Hematopoietic multipotent progenitor cell (in vitro differentiated cells): ENCODE measurements around the gene EEF1A1. TPM values are rescaled to one million over a fixed set of nuclear protein-coding genes. Genes with fewer than 3 reads are reported as not detected.
"Not testable (repeated sequence)": the region's sequence is repeated elsewhere in the genome, so short reads cannot be mapped to it uniquely, and the experiment has no call there.

ENCODE experiments used
- DNase-seq, 3 donors: peaks; one replicate each; pipeline ENCODE4 v3.0.0-alpha.2; 2011 to 2015; ENCODE audit warnings: low read depth in 2 of 3, low spot score in 2 of 3
- total RNA-seq: library from RNA; depleted of rRNA; stranded (reverse); fragments of >200 nt; gene quantifications from one replicate; pipeline ENCODE4 v1.2.3, GENCODE V29; 2012

Gene EEF1A1
- total RNA-seq, 1 donor, result 27,910 TPM

DNA sequence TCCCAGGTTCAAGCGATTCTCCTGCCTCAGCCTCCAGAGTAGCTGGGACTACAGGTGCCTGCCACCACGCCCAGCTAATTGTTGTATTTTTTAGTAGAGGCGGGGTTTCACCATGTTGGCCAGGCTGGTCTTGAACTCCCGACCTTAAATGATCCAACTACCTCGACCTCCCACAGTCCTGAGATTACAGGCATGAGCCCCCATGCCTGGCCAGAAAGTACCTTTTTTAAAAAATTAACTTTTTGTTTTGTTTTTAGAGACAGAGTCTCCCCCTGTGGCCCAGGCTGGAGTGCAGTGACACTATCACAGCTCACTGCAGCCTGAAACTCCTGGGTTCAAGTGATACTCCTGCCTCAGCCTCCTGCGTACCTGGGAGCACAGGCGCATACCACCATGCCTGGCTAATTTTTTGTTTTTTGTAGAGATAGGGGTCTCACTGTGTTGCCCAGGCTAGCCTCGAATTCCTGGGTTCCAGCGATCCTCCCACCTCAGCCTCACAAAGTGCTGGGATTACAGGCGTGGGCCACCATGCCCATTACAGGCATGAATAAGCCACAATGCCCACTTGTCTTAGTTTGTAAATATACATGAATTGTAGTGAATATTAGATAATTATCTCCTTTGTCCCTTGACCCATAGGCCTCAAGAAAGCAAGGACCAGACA, 17.4 kb upstream of the EEF1A1 start:
- DNase-seq, result no peak

DNA sequence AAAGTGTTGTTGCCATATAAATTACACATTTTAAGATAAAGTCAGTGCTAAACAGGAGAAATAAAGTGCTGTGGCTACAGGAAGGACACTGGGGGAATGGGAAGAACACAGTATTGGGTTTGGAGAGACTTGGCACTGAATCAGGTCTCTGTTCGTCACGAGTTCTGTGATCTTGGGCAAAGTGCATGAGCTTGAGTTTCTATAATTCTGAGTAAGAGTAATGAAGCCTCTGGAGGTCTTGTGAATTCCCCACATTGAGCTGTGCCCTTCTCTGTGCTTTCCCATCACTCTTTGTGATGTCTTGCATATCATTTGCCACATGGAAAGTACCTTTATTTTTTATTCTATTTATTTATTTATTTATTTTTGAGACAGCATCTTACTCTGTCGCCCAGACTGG, 16.8 kb upstream of the EEF1A1 start:
- no peak for DNase-seq

DNA sequence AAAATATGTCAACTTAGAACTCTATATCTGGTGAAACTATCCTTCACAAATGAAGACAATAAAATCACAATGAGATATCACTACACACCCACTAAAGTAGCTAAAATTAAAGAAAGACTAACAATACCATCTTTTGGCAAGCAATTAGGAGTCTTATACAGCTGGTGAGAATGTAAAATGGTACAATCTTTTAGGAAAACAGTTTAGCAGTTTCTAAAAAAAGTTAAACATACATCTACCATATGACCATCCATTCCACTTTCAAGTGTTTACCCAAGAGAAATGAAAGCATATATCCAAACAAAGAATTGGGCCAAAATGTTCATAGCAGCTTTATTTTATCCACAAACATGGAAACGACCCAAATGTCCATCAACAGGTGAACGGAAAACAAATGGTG, 13.8 kb upstream of the EEF1A1 start:
- no peak for DNase-seq

DNA sequence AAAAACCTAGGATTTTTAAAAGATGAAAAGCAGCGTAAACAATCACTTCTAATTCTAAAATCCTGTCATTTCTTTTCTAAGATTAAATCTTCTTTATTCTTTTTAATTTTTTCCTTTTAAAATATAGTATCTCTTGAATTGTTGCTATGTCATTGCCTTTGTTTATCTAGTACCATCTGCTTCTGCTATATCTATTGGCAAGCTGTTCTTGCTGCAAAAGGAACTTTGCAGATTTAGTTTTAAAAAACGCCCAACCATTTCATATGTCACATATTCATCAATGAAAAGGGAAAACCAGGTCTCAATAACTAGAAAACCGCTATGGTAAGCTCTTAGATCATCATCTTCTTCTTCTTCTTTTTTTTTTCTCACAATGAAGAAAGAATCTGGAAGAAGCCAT, 11.5 kb upstream of the EEF1A1 start:
- DNase-seq, result no peak

DNA sequence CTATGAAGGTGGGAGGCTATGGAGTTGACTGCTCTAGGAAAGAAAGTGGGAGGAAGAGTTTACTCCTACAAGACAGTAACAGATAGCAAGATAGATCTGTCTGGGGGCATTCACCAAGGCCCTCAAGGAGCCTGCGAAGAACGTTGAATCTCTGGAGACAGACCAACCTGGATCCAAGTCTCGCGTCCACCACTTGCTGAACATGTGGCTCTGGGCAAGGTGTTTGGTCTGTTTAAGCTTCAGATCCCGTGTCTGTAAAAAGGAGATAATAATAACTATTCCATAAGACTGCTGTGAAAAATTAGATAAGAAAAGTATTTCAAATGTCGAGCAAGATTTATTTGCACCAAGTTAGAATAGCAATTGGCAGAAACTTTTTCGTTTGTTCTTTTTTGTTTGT, 8.1 kb upstream of the EEF1A1 start:
- DNase-seq, result no peak

DNA sequence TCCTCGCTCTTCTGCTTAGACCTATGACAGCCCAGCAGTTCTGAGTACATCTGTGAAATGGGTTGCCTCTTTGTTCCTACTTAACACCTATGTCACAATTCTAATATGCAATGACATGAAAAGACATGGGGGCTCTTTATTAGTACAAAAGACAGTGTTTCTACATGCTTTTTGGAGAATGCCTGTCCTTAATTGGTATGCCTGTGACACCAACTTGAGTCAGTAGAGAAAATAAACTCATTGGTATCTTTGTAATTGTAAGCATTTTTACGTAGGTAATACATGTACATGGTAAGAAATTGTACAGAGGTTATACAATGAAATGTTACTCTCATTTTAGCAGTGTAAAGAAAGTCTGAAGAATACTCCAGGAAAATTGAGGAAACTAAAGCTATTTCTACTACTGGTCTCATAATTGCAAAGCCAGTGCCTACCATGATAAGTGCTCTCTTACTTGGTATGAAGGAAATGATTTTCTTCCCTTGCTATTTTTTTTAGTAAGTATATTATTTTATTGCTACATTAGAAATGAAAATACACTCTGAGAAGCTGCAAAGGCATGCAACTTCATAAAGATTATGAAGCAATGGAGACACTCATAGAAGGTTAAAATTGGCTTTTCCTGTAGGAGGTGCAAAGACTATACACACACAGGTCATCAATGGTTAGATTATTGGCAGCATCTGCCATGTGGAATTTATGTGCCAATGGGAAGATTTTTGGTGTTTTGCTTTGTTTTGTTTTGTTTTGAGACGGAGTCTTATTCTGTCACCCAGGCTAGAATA, 4.9 kb upstream of the EEF1A1 start:
- no peak for DNase-seq

DNA sequence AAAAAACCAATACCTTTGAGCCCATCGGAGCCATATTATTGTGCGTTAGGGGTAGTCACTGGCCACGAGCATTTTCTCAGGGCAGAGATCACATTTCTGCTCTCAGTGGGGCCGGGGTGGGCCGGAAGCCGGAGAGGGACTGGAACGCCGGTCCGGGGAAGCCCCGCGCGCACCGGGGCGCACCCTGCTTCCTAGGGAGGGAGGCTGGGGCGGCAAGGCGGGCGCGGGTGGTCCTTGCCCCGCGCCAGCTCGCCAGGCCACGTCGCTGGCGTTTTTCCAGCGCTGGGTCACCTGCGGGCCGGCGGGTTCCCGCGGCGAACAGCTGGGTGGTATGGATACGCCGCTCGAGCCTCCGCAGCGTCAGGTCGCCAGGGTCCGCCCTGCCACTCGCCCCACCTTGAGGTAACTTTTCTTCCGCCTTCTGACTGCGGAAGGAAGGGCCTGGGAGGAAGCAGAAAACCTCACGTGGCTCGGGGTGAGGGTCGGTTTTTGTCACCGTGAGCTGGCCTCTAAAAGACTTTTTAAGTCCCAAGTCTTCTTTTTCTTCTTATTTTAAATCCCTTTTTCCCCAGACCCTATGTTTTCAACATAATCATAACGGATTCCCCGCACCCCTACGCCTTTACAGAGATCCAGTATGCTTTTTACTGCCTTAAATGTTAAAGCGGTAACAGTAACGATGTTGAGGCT, 2.7 kb upstream of the EEF1A1 start:
- DNase-seq, result peak; percentile 65 to 79 (median 70)

DNA sequence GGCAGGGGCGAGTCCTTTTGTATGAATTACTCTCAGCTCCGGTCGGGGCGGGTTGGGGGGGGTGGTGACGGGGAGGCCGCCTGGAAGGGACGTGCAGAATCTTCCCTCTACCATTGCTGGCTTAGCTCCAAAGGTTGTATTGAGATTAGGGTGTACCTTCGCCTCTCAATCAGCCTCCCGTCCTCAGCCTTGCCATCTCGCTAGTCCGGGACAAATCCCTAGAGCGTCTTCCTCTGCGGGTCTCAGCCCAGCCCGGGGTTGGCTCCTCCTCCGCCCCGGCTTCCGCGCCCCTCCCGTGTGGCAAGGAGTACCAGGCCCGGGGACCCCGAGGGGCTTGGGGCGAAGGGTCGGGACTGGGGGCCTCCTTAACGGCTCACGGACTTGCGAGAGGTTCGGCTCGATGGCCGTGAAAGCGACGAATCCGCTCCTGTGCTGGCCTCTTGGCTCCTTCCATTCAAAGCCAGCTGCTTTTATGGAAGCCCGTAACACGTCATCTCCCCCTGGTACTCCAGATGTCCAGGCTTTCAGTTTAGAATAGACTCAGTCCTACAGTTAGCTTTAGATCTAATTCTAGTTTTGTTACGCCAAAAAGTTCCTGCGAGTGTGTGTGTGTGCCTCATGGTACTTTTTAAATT, 636 bp upstream of the EEF1A1 start:
- no peak for DNase-seq

DNA sequence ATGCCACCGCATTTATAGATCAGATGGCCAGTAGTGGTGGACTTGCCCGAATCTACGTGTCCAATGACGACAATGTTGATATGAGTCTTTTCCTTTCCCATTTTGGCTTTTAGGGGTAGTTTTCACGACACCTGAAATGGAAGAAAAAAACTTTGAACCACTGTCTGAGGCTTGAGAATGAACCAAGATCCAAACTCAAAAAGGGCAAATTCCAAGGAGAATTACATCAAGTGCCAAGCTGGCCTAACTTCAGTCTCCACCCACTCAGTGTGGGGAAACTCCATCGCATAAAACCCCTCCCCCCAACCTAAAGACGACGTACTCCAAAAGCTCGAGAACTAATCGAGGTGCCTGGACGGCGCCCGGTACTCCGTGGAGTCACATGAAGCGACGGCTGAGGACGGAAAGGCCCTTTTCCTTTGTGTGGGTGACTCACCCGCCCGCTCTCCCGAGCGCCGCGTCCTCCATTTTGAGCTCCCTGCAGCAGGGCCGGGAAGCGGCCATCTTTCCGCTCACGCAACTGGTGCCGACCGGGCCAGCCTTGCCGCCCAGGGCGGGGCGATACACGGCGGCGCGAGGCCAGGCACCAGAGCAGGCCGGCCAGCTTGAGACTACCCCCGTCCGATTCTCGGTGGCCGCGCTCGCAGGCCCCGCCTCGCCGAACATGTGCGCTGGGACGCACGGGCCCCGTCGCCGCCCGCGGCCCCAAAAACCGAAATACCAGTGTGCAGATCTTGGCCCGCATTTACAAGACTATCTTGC, 725 bp downstream of the EEF1A1 start:
- DNase-seq, result peak; percentile 67 to 87 (median 75)

DNA sequence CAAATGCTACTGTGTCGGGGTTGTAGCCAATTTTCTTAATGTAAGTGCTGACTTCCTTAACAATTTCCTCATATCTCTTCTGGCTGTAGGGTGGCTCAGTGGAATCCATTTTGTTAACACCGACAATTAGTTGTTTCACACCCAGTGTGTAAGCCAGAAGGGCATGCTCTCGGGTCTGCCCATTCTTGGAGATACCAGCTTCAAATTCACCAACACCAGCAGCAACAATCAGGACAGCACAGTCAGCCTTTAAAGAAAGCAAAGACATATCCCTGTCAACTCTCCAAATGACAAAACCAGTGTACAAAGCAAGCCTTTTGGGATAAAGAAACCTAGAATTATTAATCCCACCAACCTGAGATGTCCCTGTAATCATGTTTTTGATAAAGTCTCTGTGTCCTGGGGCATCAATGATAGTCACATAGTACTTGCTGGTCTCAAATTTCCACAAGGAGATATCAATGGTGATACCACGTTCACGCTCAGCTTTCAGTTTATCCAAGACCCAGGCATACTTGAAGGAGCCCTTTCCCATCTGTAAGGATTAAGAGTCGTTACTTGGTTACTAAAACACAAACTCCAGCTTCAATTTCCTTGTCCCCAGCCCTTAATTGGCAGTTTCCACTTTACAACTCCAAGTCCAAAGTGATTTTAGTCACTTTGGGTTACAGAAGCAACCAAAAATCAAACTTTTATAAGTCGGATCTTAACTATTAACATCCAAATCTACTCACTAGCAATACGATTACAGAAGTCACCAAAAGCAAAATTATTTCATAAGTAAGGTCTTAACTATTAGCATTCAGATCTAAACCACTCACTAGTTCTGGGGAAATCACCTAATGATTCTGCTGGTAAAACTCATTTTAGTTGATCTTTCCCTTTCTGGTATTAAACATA, 1.6 kb downstream of the EEF1A1 start:
- not testable (repeated sequence) for DNase-seq

DNA sequence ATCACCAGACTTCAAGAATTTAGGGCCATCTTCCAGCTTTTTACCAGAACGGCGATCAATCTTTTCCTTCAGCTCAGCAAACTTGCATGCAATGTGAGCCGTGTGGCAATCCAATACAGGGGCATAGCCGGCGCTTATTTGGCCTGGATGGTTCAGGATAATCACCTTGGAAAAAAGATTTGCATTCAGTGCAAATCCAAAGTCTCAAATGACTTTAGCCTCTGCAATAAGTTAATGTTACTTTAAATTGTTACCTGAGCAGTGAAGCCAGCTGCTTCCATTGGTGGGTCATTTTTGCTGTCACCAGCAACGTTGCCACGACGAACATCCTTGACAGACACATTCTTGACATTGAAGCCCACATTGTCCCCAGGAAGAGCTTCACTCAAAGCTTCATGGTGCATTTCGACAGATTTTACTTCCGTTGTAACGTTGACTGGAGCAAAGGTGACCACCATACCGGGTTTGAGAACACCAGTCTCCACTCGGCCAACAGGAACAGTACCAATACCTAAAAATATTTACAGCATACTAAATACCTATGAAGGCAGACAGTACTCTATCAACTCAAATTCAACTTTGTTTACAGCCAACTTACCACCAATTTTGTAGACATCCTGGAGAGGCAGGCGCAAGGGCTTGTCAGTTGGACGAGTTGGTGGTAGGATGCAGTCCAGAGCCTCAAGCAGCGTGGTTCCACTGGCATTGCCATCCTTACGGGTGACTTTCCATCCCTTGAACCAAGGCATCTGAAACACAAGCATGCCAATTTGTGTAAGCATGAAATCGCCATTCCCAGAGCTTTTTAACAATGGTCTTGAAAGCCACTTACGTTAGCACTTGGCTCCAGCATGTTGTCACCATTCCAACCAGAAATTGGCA, 2.5 kb downstream of the EEF1A1 start:
- DNase-seq, result not testable (repeated sequence)

DNA sequence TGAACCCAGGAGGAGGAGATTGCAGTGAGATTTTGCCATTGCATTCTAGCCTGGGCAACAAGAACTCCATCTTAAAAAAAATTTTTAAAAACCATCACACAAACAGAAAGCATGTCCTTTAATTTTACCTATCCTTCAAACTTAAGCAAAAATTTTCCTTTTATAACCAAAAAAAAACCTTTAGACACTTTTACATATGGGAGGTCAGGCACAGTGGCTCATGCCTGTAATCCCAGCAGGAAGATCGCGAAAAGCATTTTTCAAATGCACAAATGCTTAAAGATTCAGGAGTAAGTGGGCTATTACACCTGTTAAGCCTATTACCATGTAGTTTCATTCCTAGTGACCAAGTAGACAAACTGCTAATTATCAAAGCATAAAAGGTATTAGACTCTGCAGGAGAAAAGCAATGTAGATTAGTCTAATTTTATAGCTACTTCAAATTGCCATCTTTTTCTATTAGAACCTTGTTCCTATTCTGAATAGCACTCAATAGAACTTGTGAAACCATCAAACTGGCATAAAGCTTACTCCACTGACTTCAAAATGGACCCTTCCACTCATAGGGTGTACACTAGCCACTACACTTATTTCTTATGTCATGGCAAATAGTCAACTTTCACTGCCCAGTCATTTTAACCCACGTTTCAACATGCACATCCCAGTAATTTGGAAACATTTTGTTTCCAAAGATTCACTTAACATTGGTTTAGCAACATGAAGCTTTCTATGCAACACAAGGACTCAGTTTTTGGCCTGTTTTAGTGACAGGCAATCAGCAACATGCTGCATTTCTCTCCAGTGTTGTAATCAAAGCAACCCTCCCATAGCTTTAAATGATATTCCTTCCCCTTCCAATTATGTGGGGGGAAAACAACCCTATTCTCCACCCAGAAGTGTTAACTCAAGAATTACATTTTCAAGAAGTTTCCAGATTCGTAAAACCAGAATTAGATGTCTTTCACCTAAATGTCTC, 4.0 kb downstream of the EEF1A1 start:
- DNase-seq, result peak in 1 of 3 donors; percentile 29

DNA sequence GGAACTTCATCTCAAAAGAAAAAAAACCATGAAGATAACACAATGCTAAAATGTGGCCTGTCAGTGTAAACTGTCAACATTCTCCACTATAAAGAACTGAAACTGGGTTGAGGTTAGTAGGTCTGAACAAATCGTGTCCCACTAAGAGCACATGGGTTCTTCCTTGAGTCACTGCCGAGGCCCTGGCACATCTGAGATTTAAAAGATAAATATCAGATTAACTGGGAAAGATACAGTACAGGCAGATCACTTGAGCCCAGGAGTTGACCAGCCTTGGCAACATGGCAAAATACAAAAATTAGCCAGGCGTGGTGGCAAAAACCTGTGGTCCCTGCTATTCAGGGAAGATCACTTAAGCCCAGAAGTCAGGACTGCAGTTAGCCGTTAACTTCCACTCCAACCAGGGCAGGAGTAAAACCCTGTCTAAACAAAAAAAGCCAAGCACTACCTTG, 5.6 kb downstream of the EEF1A1 start:
- no peak for DNase-seq

DNA sequence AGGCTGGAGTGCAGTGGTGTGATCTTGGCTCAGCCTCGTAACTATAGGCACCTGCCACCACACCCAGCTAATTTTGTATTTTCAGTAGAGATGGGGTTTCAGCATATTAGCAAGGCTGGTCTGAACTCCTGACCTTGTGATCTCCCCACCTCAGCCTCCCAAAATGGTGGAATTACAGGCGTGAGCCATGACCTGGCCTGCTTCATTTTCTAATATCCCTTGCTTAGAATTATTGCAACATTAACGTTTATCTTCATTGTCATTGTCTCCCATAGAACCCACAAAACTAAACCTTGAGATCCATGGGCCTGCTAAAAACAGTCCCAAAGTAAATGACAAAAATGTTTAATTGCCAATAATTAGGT, 6.1 kb downstream of the EEF1A1 start:
- DNase-seq, result peak in 1 of 3 donors; percentile 18

DNA sequence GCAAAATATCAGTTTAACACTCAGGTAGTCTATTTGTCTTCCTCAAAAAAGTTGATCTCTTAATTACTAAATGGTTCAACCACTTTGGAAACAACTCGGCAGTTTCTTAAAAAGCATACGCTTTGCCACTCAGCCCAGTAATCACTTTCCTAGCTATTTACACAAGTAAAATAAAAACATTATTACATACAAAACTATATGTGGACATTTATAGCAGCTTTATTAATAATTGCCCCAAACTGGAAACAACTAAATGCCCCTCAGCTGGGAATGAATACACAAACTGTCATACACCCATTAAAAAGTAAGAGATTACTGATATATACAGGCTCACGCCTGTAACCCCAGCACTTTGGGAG, 7.4 kb downstream of the EEF1A1 start:
- peak in 1 of 3 donors; percentile 10 for DNase-seq

DNA sequence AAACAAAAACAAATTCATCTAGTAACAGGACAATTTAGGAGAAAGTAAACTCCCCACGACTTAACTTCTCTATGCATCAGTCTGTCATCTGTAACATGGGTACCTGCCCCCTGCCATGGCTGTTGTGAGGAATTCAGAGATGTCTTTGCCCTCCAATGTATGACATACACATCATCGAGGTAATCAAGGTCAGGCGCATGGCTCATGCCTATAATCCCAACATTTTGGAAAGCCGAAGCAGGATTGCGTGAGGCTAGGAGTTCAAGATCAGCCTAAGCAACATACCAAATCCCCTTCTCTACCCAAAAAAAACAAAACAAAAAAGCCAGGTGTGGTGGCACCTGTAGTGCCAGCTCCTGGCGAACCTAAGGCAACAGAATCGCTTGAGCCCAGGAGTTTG, 9.0 kb downstream of the EEF1A1 start:
- DNase-seq, result peak in 1 of 3 donors; percentile 11

DNA sequence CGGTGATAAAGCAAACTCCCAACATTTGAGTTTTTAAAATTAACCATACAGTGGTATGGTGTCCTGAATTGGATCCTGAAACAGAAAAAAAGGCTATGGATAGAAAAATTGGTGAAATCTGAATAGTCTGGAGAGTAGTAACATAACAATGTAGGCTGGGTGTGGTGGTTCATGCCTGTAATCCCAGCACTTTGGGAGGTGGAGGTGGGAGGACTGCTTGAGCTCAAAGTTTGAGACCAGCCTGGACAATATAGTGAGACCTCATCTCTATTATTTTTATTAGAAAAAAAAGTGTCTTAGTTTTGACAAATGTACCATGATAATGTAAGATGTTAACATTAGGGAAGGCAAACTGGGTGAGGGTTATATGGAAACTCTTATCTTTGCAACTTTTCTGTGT, 11.0 kb downstream of the EEF1A1 start:
- no peak for DNase-seq
